ENCODE data around the gene OR6C2.
"Not testable (repeated sequence)": the region's sequence is repeated elsewhere in the genome, so short reads cannot be mapped to it uniquely, and the experiment has no call there.

Gene OR6C2

DNA sequence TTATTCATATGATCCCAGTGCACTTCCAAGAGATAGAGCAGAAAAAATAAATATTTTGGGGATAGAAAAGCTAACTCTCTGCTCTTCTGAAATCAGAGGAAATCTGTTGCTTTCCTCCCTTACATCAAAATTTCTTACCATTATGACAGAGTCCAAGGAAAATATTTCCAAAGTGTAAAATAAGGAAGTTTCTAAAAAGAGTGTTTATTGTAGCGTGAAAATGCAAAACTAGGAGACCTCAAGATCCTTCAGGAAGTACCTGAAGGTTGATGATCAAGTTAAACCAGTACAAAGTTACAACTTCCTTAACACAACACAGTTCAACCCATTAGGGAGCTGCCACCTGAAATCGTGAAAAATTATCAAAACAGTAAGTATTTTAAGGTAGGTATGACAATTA lies at the start of gene OR6C2:
OR6C2 (plus strand) TSS at position 301 of the 400 bp plus-strand sequence. CDS start 8,138 bp downstream, outside the sequence.
- no peak for DNase-seq (ENCODE audit: low read depth)

DNA sequence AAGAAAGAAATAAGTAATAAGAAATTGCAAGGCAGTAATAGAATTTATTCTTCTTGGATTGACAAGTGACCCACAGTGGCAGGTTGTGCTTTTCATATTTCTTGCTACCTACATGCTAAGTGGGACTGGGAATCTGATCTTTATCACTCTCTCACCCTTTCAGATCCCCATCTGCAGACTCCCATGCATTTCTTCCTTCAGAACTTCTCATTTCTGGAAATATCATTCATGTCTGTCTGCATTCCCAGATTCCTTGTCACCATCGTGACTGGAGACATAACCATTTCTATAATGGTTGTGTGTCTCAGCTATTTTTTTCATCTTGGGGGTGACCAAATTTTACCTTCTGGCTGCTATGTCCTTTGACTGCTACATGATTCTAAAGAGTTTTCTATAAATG lies 47.5 kb upstream of the OR6C2 start:
- DNase-seq (ENCODE audit: low read depth): no peak

- no peak for DNase-seq (ENCODE audit: low read depth)
Observed at GRCh38 chr12:55400229-55400628, 43.6 kb upstream of the OR6C2 start, which contains the start of gene OR6C65. TSS of gene OR6C65 (plus strand) at chr12:55400529. CDS start at chr12:55400529, 0 bp downstream.

DNA sequence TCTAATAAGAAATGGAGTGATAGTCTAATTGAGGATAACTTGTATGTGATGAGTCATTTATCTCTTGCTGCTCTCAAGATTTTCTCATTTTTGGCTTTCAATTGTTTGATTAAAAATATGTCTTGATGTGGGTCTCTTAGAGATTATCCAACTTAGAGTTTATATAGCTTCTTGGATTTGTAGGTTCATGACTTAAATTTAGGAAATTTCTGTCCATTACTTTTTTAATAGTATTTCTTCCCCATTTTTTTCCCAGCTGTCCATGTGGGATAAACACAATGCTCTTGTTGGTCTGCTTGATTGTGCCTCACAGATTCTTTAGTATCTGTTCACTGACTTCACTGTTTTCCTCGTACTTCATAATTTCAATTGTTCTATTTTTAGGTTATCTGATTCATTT lies 36.0 kb upstream of the OR6C2 start:
- DNase-seq (ENCODE audit: low read depth): no peak

DNA sequence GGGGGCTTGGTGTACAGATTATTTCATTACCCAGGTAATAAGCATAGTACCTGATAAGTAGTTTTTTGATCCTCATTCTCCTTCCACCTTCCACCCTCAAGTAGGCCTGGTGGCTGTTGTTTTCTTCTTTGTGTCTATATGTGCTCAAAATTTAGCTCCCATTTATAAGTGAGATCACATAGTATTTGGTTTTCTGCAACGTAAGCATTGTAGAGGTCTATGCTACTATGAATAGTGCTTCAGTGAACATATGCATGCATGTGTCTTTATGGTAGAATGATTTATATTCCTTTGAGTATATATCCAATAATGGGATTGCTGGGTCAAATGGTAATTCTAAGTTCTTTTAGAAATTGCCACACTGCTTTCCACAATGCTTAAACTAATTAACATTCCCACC lies 34.7 kb upstream of the OR6C2 start:
- DNase-seq (ENCODE audit: low read depth): not testable (repeated sequence)

- not testable (repeated sequence) for DNase-seq (ENCODE audit: low read depth)
Observed at GRCh38 chr12:55412138-55412537, 31.7 kb upstream of the OR6C2 start.

DNA sequence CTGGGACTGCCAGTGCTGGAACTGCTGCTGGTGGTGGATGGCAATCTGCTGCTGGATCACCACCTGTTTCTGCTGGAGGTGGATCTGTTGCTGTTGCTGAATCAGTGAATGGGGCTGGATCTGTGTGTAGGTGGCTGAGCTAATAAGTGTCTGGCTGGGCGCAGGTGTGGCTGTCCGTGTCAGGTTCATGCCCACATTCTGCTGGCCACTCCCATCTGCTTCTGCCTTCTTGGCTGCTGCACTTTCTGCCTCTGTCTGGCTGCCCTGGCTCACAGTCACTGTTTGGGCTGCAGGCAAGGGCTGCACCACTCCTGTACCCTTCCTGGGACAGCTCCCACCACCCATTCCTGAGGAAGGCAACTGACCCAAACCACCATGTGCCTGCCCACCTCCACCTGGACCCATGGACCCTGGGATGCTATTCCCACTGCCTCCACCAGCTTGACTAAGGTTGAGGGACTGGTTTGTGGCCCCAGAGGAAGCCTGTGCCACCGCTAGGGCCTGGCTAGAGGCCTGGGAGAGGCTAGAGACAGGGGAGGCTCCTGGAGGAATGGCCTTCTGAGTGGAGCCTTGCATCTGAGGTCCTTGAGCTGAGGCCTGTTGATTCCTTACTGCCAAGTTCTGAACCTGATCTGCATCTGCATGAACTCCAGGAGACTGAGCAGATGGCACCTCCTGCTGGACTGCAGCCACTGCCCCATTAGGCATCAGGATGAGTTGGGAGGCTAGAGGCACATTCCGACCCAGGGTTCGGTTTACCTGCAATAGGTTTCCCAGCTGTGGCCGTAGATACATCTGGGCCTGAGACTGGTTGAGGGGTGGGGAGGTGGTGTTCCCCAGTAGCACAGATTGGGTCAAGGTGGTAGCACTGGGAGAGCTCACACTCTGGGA lies 30.1 kb upstream of the OR6C2 start:
- DNase-seq (ENCODE audit: low read depth): not testable (repeated sequence)

- not testable (repeated sequence) for DNase-seq (ENCODE audit: low read depth)
Observed at GRCh38 chr12:55414396-55414823, 29.5 kb upstream of the OR6C2 start.

- not testable (repeated sequence) for DNase-seq (ENCODE audit: low read depth)
Observed at GRCh38 chr12:55414889-55415288, 29.0 kb upstream of the OR6C2 start.

DNA sequence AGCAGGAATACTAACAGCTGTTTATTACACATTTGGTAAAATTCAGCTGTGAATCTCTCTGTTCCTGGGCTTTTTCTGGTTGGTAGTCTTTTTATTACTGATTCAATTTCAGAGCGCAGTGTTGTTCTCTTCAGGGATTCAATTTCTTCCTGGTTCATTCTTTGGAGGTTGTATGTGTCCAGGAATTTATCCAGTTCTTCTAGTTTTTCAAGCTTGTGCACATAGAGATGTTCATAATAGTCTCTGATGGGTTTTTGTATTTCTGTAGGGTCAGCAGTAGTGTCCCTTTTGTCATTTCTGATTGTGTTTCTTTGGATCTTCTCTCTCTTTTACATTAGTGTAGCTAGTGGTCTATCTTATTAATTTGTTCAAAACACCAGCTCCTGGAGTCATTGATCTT lies 26.9 kb upstream of the OR6C2 start:
- no peak for DNase-seq (ENCODE audit: low read depth)

GRCh38 chr12:55420307-55420962 lies 23.4 kb upstream of the OR6C2 start:
- DNase-seq (ENCODE audit: low read depth): no peak

DNA sequence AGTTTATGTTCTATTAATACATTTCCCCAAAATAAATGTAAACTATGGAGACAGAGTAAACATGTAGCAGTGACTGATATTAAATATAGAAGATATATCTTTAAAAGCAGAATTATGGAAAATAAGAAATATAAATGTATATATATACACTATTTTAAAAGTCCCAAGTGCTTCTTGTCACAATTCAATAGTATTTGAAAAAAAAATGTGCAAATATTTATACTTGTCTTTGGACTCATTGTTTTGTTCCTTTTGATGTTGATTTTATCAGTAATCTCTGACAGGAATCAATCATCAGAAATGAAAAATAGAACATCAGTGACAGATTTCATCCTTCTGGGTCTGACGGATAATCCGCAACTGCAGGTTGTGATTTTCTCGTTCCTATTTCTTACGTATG lies 17.9 kb upstream of the OR6C2 start, which contains the start of gene OR6C76:
OR6C76 (plus strand) TSS at position 301 of the 400 bp plus-strand sequence; CDS start at position 301, 0 bp downstream.
- DNase-seq (ENCODE audit: low read depth): no peak

DNA sequence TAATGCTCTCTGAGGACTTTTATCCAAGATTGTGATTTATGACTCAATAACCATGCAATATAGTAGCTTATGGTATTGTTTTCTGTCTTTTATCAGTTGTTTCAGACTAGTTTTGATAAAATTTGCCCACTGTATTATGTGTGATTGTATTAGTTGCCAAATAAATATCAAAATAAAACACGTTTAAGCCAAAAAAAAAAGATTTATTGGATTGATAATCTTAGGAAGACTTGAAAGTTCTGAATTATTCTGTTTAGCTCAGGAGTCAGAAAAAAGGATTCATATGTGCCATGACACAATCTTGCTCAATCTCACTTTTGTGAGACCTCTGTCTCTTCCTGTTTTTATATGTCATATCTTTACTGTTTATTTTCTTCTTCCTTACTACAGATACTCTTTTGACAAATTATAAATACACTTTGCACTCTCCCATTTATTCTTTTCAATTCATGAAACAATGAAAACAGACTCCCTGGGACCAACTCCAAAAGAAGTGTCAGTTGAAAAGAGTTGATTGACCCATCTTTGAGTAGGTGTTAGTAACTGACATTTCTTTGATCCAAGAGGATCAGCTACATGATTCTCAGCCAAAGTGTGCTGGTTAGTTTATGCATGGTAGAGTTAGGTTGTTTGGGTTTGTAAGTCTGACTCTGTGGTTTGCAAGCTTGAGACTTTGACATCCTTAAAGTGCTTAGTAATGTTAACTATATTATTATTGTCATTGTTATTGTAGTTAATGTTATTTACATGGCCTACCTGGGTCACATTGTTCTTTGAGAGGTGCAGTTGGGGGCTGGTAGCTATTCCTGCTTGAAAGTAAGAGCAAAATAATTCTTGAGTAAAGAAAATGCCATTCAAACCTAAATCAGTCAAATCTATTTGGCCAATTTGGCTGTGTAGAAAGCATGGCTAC lies 15.3 kb upstream of the OR6C2 start:
- no peak for DNase-seq (ENCODE audit: low read depth)

GRCh38 chr12:55441233-55441632 lies 2.6 kb upstream of the OR6C2 start:
- not testable (repeated sequence) for DNase-seq (ENCODE audit: low read depth)

DNA sequence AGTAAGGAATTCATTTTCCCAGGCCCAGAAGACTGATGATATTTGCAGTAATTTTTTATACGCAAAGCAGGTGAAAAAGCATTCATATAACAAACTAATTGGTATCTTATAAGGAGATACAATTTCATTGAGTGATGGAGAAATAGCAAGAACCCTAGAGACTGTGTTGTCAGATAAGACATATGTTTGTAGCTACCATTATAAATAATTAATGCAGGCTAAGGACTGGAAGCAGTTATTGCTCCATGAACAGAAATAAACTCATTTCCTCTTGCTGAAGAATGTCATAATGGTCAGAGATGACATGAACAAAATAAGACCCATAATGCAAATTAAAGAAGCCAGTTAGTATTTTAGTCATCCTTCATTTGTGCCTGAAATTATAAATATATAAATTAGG lies 1.5 kb downstream of the OR6C2 start:
- no peak for DNase-seq (ENCODE audit: low read depth)

- no peak for DNase-seq (ENCODE audit: low read depth)
Observed at GRCh38 chr12:55446326-55446725, 2.5 kb downstream of the OR6C2 start.

DNA sequence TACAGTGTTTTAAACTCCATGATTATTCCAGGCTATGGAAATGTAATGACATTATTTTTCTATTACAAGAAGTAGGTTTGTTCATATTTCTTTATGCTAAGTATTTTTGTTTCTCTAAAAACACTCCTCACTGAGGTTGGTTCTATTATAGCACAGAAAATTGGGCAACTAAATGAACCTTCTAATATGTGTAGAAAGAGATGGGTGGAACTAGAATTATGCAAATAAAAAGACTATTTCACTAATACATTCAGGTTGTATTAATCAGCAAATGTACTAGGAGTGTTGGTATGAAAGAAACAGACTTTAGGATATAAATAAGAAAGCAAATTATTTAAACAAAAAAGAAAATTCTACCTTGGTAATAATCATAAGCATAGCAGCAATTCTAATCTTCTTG lies 4.9 kb downstream of the OR6C2 start:
- no peak for DNase-seq (ENCODE audit: low read depth)

DNA sequence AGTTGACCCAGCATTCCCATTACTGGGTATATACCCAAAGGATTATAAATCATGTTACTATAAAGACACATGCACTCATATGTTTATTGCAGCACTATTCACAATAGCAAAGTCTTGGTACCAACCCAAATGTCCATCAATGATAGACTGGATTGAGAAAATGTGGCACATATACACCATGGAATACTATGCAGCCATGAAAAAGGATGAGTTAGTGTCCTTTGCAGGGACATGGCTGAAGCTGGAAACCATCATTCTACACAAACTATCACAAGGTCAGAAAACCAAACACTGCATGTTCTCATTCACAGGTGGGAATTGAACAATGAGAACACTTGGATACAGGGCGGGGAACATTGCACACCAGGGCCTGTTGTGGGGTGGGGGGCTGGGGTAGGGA lies 21.1 kb downstream of the OR6C2 start:
- not testable (repeated sequence) for DNase-seq (ENCODE audit: low read depth)

DNA sequence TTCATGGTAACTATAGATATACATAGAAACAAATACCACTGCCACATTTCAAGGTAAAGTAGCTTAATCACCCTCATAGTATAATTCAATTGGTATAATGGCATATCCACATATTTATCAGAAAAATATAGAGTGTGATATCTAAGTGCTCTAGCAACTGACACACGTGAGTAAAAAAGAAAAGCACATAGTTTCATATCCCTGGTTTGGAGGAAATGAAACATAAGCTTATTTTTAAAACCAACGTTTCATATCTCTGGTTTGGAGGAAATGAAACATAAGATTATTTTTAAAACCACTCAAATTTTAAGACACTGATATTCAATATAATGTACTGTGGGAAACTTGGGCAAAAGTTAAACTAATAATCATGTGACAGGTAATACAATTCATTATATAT lies 24.0 kb downstream of the OR6C2 start:
- no peak for DNase-seq (ENCODE audit: low read depth)

GRCh38 chr12:55469291-55469690 lies 25.4 kb downstream of the OR6C2 start:
- DNase-seq (ENCODE audit: low read depth): no peak

GRCh38 chr12:55470088-55470829 lies 26.4 kb downstream of the OR6C2 start, which contains the start of gene OR6C70:
TSS of gene OR6C70 (minus strand) at chr12:55470138. CDS start at chr12:55470138, 0 bp downstream.
- no peak for DNase-seq (ENCODE audit: low read depth)
